Jurkat, Clone E6-1 (cell line): ENCODE measurements around the gene ELMO2.
A peak's percentile ranks its signal among the peaks of the same experiment; 100 is the strongest.

Experiments
- DNase-seq: peaks from one replicate; pipeline ENCODE4 v3.0.0-alpha.2; 2011; ENCODE audit warnings: low read depth, low spot score
- H3K4me3 ChIP-seq: 2 replicates; pipeline ENCODE4 v1.5.1; 2011; ENCODE audit warnings: mild to moderate bottlenecking, low read length, control low read depth, moderate library complexity

The ELMO2 gene

GRCh38 chr20:46342451-46343347, 63.7 kb downstream of the ELMO2 start:
- no peak for DNase-seq
- H3K4me3 ChIP-seq, result no peak overlapping the region

- H3K4me3 ChIP-seq, result no peak overlapping the region
- DNase-seq, result no peak
Measured at GRCh38 chr20:46342010-46342378, 64.4 kb downstream of the ELMO2 start.

GRCh38 chr20:46341074-46342009, 65.1 kb downstream of the ELMO2 start:
- DNase-seq, result no peak
- H3K4me3 ChIP-seq, result no peak overlapping the region

GRCh38 chr20:46339037-46339436, 67.4 kb downstream of the ELMO2 start:
- DNase-seq, result no peak
- H3K4me3 ChIP-seq, result no peak overlapping the region

GRCh38 chr20:46336735-46337134, 69.7 kb downstream of the ELMO2 start:
- H3K4me3 ChIP-seq, result no peak overlapping the region
- DNase-seq, result no peak

GRCh38 chr20:46334303-46334904, 72.0 kb downstream of the ELMO2 start:
- no peak for DNase-seq
- no peak overlapping the region for H3K4me3 ChIP-seq

- no peak overlapping the region for H3K4me3 ChIP-seq
- no peak for DNase-seq
Measured at GRCh38 chr20:46333161-46333991, 73.0 kb downstream of the ELMO2 start.

- no peak overlapping the region for H3K4me3 ChIP-seq
- DNase-seq, result no peak
Measured at GRCh38 chr20:46332373-46333160, 73.8 kb downstream of the ELMO2 start.

- DNase-seq, result no peak
- no peak overlapping the region for H3K4me3 ChIP-seq
Measured at GRCh38 chr20:46331611-46332361, 74.6 kb downstream of the ELMO2 start.

GRCh38 chr20:46330831-46331371, 75.5 kb downstream of the ELMO2 start:
- no peak overlapping the region for H3K4me3 ChIP-seq
- DNase-seq, result no peak

GRCh38 chr20:46330072-46330763, 76.2 kb downstream of the ELMO2 start:
- no peak overlapping the region for H3K4me3 ChIP-seq
- no peak for DNase-seq

GRCh38 chr20:46328200-46328882, 78.1 kb downstream of the ELMO2 start:
- DNase-seq, result no peak
- H3K4me3 ChIP-seq, result no peak overlapping the region

GRCh38 chr20:46327557-46327956, 78.9 kb downstream of the ELMO2 start:
- H3K4me3 ChIP-seq, result no peak overlapping the region
- no peak for DNase-seq

GRCh38 chr20:46325789-46326188, 80.6 kb downstream of the ELMO2 start:
- no peak overlapping the region for H3K4me3 ChIP-seq
- no peak for DNase-seq

GRCh38 chr20:46324960-46325703, 81.3 kb downstream of the ELMO2 start:
- peak; percentile 17 for DNase-seq
- H3K4me3 ChIP-seq, result no peak overlapping the region
